DMS79 treated with DMSO at 0.1 percent for 48 hours (cell line): ENCODE measurements around the gene ZSCAN21.

Experiments used
- DNase-seq: peaks from one replicate; lab custom pipeline; 2025; lab: John Stamatoyannopoulos, UW

The ZSCAN21 gene

GRCh38 chr7:100100420-100101015, 50.9 kb downstream of the ZSCAN21 start:
- DNase-seq, result peak; percentile 88

GRCh38 chr7:100101016-100101862, 51.7 kb downstream of the ZSCAN21 start, which contains the start of the genes AP4M1 and MCM7:
Gene AP4M1, plus strand, starts transcription at chr7:100101643. Its CDS starts 72 bp downstream, at chr7:100101715.
Gene MCM7, minus strand, starts transcription at chr7:100101397. Its CDS starts 103 bp downstream, at chr7:100101294.
- peak; percentile 98 for DNase-seq

- no peak for DNase-seq
Observed at GRCh38 chr7:100102950-100103840, 53.6 kb downstream of the ZSCAN21 start.

DNA sequence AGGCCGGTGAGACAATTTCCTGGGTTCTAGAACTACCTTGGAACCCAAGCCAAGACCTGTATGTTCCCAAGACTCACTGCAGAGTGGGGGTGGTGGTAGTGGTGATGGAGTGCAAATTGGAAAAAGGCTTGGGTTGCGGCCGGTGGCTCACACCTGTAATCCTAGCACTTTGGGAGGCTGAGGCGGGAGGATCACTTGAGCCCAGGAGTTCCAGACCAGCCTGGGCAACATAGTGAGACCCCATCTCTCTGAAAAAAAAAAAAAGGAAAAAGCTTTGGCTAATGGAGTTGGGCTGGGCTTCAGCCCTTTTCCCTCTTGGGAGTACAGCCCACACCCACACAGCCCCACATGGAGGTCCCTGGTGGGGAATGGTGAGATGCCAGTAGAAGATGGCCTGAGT, 56.0 kb downstream of the ZSCAN21 start:
- DNase-seq, result no peak

DNA sequence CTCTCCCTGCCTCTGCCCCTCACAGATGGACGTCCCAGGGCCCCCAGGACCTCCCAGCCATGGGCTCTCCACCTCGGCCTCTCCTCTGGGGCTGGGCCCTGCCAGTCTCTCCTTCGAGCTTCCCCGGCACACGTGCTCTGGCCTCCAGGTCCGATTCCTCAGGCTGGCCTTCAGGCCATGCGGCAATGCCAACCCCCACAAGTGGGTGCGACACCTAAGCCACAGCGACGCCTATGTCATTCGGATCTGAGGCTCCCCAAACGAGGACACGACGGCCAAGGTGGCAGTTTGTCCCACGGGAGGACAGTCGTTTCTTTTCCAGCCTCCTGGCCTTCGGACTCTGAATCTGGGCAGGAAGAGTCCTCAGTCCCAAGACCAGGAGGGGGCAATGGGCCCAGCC, 57.1 kb downstream of the ZSCAN21 start:
- DNase-seq, result no peak

DNA sequence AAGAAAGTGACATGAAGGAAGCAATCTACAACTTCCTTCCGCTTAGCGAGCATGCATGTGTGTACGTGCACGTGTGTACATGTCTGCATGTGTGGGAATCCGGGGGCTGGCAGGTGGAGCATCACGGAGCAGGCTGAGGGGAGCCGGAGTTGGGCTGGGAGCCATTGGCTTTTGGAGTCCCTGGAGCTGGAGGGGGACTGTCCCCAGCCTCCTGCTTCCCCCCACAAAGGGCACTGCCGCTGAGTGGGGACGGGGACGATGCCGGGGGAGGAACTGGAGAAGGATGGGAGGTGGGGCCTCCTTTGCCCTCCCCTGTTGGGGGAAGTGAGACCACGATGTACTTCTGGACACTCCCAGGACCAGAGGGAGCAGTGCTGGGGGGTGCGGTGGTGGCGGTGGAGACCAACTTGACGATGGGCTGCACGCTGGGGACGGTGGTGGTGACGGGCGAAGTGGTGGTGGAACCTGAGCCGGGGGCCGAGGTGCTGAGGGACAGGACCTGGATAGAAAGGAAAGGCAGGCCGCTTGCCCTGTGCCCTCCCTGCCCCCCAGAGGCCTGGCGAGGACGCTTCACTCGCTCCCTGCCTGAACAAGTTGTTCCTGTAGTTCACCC, 57.7 kb downstream of the ZSCAN21 start:
- DNase-seq, result no peak

DNA sequence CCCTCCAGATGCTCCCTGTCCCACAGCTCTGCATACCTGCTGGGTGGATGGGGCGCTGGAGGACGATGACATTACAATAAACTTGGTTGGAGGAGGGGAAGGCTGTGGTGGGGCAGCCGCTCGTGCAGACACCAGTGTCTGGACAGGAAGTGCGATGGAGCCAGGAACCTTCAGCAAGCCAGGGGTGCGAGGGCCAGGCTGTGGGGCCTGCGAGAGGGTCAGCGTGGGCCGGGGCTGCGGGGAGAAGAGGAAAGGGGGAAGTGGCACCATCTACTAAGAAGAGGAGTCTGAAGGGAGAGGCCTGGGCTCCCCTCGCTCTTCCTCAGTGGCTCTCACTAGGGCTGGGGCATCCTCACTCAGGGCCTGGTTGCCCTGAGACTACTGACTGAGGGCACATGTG, 58.3 kb downstream of the ZSCAN21 start:
- DNase-seq, result no peak

- DNase-seq, result no peak
Observed at GRCh38 chr7:100109521-100110163, 60.1 kb downstream of the ZSCAN21 start.

DNA sequence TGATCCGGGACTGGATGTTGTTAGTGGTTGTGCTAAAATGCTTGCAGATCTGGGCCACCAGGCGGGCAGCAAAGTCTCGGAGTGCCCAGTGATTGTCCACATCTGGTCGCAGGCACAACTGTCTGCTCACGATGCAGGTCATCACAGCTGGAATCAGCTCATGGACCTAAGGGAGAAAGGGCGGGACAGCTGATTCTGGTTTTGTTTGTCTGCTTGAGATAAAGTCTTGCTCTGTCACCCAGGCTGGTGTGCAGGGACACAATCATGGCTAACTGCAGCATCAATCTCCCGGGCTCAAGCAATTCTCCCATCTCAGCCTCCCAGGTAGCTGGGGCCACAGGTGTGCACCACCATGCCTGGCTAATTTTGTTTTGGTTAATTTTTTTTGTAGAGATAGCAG, 61.6 kb downstream of the ZSCAN21 start:
- no peak for DNase-seq

DNA sequence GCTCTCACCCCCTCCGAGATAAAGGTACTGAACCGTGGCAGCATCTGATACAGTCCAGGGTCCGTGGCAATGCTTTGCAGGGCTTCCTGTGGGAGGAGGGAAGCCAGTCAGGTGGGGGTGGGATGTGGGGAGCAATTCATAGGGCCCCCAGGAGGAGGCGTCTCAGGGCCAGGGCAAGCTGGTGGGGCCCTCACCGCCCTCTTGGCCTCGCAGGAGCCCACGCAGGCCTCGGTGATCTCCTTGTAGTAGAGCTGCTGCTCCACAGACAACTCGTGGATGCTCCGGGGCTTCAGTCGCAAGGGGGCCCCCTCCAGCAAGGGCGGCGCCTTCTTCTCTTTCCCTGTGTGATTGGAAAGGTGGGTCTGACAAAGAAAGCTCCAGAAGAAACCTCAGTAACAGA, 62.3 kb downstream of the ZSCAN21 start:
- no peak for DNase-seq
